Adrenal gland (tissue), 12 donors: ENCODE data around the gene STK40. TPM values are rescaled to one million over a fixed set of nuclear protein-coding genes. Genes with fewer than 3 reads are reported as not detected.

Experiments used
- DNase-seq, 7 donors: peaks; one replicate each; pipeline ENCODE4 v3.0.0-alpha.2; 2019 to 2020
- H3K27ac ChIP-seq, 5 donors: fragments of 200-600 bp; sonication (generic) in 4 of 5; 1 replicate in 3 of 5; 2 replicates in 2 of 5; pipeline versions ENCODE4 v1.5.1 to v1.8.0; 2016 to 2020; ENCODE audit warnings: mild to moderate bottlenecking in 1 of 5
- H3K27me3 ChIP-seq: fragments of 200-600 bp; 2 replicates; pipeline ENCODE4 v1.8.0; 2021
- H3K36me3 ChIP-seq, 2 donors: fragments of 200-600 bp; replicated peaks in 1 of 2; 1 replicate in 1 of 2; 2 replicates in 1 of 2; pipeline versions ENCODE4 v1.5.1 to v1.8.0; 2018 to 2022
- H3K4me1 ChIP-seq, 2 donors: fragments of 200-600 bp; replicated peaks in 1 of 2; 1 replicate in 1 of 2; 2 replicates in 1 of 2; pipeline versions ENCODE4 v1.5.1 to v1.8.0; 2018 to 2021
- H3K4me3 ChIP-seq, 4 donors: fragments of 200-600 bp; sonication (generic) in 3 of 4; one replicate each; pipeline ENCODE4 v1.5.1; 2016 to 2018
- H3K9me3 ChIP-seq, 3 donors: fragments of 200-600 bp; sonication (generic) in 1 of 3; replicated peaks in 1 of 3; 1 replicate in 2 of 3; 2 replicates in 1 of 3; pipeline versions ENCODE4 v1.5.1 to v1.8.0; 2016 to 2021
- POLR2A ChIP-seq, 2 donors: fragments of 450-650 bp; IDR thresholded peaks; one replicate each; pipeline ENCODE4 v1.6.1; 2017; ENCODE audit warnings: antibody characterized with exemption in 2 of 2, mild to moderate bottlenecking in 2 of 2, moderate library complexity in 1 of 2
- WGBS, 4 donors: extraction: QIAGEN DNeasy Blood & Tissue Kit in 2 of 4; methylation state at CpG; one replicate each; pipeline versions ENCODE4 v1.1.5 to v1.1.7; 2013 to 2017; 5-methylcytosine and 5-hydroxymethylcytosine counted together
- intact Hi-C, 2 donors: fragments of 100-400 bp; cut with DNase I; formaldehyde crosslinking; loops; one replicate each; pipeline versions ENCODE4 v1.14.1 to v1.15.0; 2022 to 2023
- polyA plus RNA-seq, 3 donors: library from polyadenylated mRNA; stranded (reverse); fragments of 200-250 nt in 2 of 3; fragments of 350-450 nt in 1 of 3; fragmentation: Illumina TruSeq in 1 of 3; extraction: RNeasy Lipid Tissue Mini Kit (QIAGEN cat#74804) in 1 of 3; gene quantifications; one replicate each; pipeline ENCODE4 v1.2.3, GENCODE V29; 2013 to 2014
- total RNA-seq, 9 donors: library from RNA; depleted of rRNA in 4 of 9; stranded (reverse); fragments of >200 nt in 4 of 9; fragments of 120-200 nt in 1 of 9; fragmentation: NEBNext Ultra II Directional in 1 of 9; extraction: Animal tissue kit (Norgen Biotek cat#: 25700) in 1 of 9; gene quantifications; one replicate each; pipeline versions ENCODE4 v1.1.0 to v1.2.4, GENCODE V29; 2013 to 2023
- TF ChIP-seq, protein P1 (sequence below), 6 experiments: fragments of 450-650 bp in 4 of 6; fragments of 200-600 bp in 2 of 6; sonication (generic) in 1 of 6; IDR thresholded peaks; 1 replicate in 5 of 6; 2 replicates in 1 of 6; pipeline versions ENCODE4 v1.5.1 to v1.8.0; 2016 to 2021; ENCODE audit warnings: antibody characterized with exemption in 6 of 6, mild to moderate bottlenecking in 2 of 6, moderate library complexity in 1 of 6
- donor health status: healthy with polysubstance abuse.
- donor health status: Bipolar disorder and iron deficiency.
- donor health status: DM: yes; HTN: yes; CAD: no.
- donor health status: DM: no; HTN: no; CAD: no.
- donor health status: DM: no; HTN: no; CAD: no.
- donor health status: DM: yes; HTN: yes; CAD: no.

The STK40 gene
- total and polyA plus RNA-seq, 12 donors = 9.8 to 31.2 (median 24.7) TPM

DNA sequence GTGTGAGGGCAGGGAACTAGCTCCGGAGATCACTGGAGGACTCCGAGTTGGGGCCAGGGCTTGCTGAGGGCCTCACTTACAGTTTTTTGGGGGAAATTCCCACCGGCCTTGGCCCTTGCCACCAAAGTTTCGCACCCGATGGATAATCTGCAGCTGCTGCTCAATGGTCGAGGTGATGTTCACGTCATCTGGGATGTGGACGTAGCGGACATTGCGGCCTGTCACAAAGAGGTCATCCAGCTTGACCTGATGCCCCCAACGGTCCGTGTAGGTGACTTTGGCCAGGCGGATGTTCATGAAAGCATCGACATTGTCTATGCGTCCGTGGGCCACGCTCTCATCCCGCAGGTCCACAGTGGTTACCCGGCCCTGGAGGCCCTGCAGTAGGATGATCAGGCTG is 8.0 kb upstream of the STK40 start:
- peak in 1 of 7 donors; percentile 16 for DNase-seq
- no peaks in the 10 kb centered on the region for H3K9me3 ChIP-seq
- H3K36me3 ChIP-seq = peaks cover 0 to 35% of the 10 kb centered on the region in 2 donors
- WGBS, 4 donors = 87 to 96% (median 94%) methylated on average over 14 to 19 of the region's 19 CpGs
- intact Hi-C loops = loop anchor here in 1 of 2 donors (10.0 kb wide), 1 partner anchor 249 kb away; the partner anchor contains the start of gene TRAPPC3
- H3K27ac ChIP-seq = no peak overlapping the region
- H3K4me1 ChIP-seq = peaks cover 7 to 15% of the 10 kb centered on the region in 2 donors
- TF ChIP-seq POLR2A (IDR thresholded peaks at IDR 0.05) = no peak
- TF ChIP-seq, protein P1, sequence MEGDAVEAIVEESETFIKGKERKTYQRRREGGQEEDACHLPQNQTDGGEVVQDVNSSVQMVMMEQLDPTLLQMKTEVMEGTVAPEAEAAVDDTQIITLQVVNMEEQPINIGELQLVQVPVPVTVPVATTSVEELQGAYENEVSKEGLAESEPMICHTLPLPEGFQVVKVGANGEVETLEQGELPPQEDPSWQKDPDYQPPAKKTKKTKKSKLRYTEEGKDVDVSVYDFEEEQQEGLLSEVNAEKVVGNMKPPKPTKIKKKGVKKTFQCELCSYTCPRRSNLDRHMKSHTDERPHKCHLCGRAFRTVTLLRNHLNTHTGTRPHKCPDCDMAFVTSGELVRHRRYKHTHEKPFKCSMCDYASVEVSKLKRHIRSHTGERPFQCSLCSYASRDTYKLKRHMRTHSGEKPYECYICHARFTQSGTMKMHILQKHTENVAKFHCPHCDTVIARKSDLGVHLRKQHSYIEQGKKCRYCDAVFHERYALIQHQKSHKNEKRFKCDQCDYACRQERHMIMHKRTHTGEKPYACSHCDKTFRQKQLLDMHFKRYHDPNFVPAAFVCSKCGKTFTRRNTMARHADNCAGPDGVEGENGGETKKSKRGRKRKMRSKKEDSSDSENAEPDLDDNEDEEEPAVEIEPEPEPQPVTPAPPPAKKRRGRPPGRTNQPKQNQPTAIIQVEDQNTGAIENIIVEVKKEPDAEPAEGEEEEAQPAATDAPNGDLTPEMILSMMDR (IDR thresholded peaks at IDR 0.05) = no peak
- H3K4me3 ChIP-seq = no peak overlapping the region
- H3K27me3 ChIP-seq = no peaks in the 10 kb centered on the region

DNA sequence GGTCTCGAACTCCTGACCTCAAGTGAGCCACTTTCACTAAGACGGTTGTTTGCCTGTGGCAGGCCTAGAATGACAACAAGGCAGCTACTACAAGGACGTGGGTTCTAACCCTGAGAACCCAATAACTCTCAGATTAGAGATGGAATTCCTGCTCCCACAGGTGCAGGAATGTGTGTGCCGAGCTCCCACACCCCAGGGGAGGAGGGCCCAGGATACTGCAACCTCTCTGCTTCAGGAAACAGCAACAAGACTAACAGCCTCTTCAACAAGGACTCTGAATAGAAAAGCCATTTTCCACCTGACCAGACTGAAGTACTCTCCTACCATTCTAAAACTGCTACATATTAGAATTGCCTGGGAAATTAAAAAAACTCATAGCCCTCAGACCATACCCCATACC is 7.1 kb upstream of the STK40 start:
- intact Hi-C loops = loop anchor here in 1 of 2 donors (10.0 kb wide), 1 partner anchor 248 kb away; the partner anchor contains the start of gene TRAPPC3
- Histone ChIP-seq H3K4me1 (peaks cover 7 to 18% of the 10 kb centered on the region in 2 donors), H3K9me3 (no peaks in the 10 kb centered on the region), H3K27ac (no peak overlapping the region), H3K36me3 (peaks cover 0 to 35% of the 10 kb centered on the region in 2 donors), H3K4me3 (no peak overlapping the region), H3K27me3 (no peaks in the 10 kb centered on the region)
- 89 to 94% (median 92%) methylated on average over 2 to 4 of the region's 4 CpGs for WGBS, 4 donors
- no peak for TF ChIP-seq POLR2A (IDR thresholded peaks at IDR 0.05)
- TF ChIP-seq, protein P1 (IDR thresholded peaks at IDR 0.05) = no peak
- no peak for DNase-seq

DNA sequence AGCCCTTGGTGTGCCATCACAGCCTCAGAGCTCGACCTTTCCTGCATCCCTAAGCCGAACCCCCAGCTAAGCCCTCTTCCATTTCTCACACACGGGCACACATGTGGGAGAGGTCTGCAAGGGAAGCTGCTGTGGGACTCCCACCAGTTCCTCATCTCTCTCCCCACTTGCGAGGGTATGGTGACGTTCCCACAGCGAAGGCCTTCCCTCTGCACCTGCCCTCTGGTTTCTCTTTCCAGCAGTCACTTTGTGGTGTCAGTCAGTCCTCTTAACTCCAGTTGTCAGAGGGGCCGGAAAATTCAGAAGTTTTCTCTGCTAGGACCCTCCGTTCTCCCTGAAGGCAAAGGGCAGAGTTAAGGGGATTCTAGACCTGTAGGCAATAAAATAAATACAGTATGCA is 5.5 kb upstream of the STK40 start:
- peaks cover 12 to 23% of the 10 kb centered on the region in 2 donors for H3K4me1 ChIP-seq
- H3K36me3 ChIP-seq = peaks cover 0 to 35% of the 10 kb centered on the region in 2 donors
- H3K9me3 ChIP-seq = no peaks in the 10 kb centered on the region
- TF ChIP-seq POLR2A (IDR thresholded peaks at IDR 0.05) = no peak
- TF ChIP-seq, protein P1 (IDR thresholded peaks at IDR 0.05) = no peak
- WGBS, 4 donors = 91 to 95% (median 93%) methylated on average over 8 of the region's 8 CpGs
- H3K27me3 ChIP-seq = no peaks in the 10 kb centered on the region
- intact Hi-C loops = loop anchor here in 1 of 2 donors (10.0 kb wide), 1 partner anchor 246 kb away; the partner anchor contains the start of gene TRAPPC3
- no peak overlapping the region for H3K4me3 ChIP-seq
- DNase-seq = no peak
- no peak overlapping the region for H3K27ac ChIP-seq

DNA sequence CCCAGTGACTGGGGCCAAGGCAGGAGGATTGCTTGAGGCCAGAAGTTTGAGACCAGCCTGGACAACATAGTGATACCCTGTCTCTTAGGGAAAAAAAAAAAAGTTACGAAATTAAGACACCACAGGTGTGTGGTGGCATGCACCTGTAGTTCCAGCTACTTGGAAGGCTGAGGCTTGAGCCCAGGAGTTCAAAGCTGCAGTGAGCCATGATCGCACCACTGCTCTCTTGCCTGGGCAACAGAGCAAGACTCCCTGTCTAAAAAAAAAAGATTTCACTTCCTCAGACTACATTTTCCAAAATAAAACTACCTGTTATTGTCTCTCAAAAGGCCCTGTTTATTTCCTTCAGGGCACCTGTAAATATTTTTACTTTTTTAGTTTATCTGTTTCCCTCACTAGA is 4.7 kb upstream of the STK40 start:
- no peak for DNase-seq
- no peak for TF ChIP-seq POLR2A (IDR thresholded peaks at IDR 0.05)
- TF ChIP-seq, protein P1 (IDR thresholded peaks at IDR 0.05) = no peak
- intact Hi-C loops = loop anchor here in 1 of 2 donors (10.0 kb wide), 1 partner anchor 246 kb away; the partner anchor contains the start of gene TRAPPC3
- Histone ChIP-seq H3K4me3 (no peak overlapping the region), H3K27ac (no peak overlapping the region), H3K36me3 (peaks cover 0 to 35% of the 10 kb centered on the region in 2 donors), H3K4me1 (peaks cover 12 to 21% of the 10 kb centered on the region in 2 donors), H3K27me3 (no peaks in the 10 kb centered on the region), H3K9me3 (no peaks in the 10 kb centered on the region)
- WGBS, 4 donors = 83 to 92% (median 89%) methylated on average over 2 of the region's 2 CpGs
